HuH-7 (cell line): Measurements from ENCODE around the gene RCAN2.

Experiments
- DNase-seq: peaks from one replicate; pipeline ENCODE4 v3.0.0; 2011; ENCODE audit warnings: low spot score

Gene RCAN2

GRCh38 chr6:46491628-46492547, 639 bp upstream of the RCAN2 start:
- peak; percentile 56 for DNase-seq

GRCh38 chr6:46490425-46491200, 636 bp downstream of the RCAN2 start:
- peak; percentile 51 for DNase-seq

GRCh38 chr6:46486181-46486580, 5.1 kb downstream of the RCAN2 start:
- DNase-seq, result no peak

- DNase-seq, result no peak
These were observed 7.0 kb downstream of the RCAN2 start for GRCh38 chr6:46484081-46484820.

- DNase-seq, result no peak
These were observed 14.9 kb downstream of the RCAN2 start for GRCh38 chr6:46476301-46476700.

GRCh38 chr6:46473881-46474280, 17.4 kb downstream of the RCAN2 start:
- no peak for DNase-seq

- DNase-seq, result no peak
These were observed 19.0 kb downstream of the RCAN2 start for GRCh38 chr6:46472243-46472642.

GRCh38 chr6:46469021-46469420, 22.2 kb downstream of the RCAN2 start:
- no peak for DNase-seq

- no peak for DNase-seq
These were observed 22.7 kb downstream of the RCAN2 start for GRCh38 chr6:46468403-46469010.

GRCh38 chr6:46466570-46466969, 24.7 kb downstream of the RCAN2 start:
- DNase-seq, result no peak

GRCh38 chr6:46465294-46466165, 25.7 kb downstream of the RCAN2 start:
- DNase-seq, result no peak

- DNase-seq, result no peak
These were observed 35.0 kb downstream of the RCAN2 start for GRCh38 chr6:46456297-46456696.

- DNase-seq, result no peak
These were observed 36.6 kb downstream of the RCAN2 start for GRCh38 chr6:46454691-46455090.

GRCh38 chr6:46453741-46454316, 37.4 kb downstream of the RCAN2 start:
- no peak for DNase-seq

- no peak for DNase-seq
These were observed 38.0 kb downstream of the RCAN2 start for GRCh38 chr6:46453216-46453615.

- DNase-seq, result no peak
These were observed 38.8 kb downstream of the RCAN2 start for GRCh38 chr6:46452312-46452917.

GRCh38 chr6:46451343-46451742, 39.9 kb downstream of the RCAN2 start:
- peak; percentile 32 for DNase-seq

GRCh38 chr6:46444772-46445454, 46.3 kb downstream of the RCAN2 start:
- no peak for DNase-seq

- no peak for DNase-seq
These were observed 47.6 kb downstream of the RCAN2 start for GRCh38 chr6:46443623-46444022.

GRCh38 chr6:46440641-46441040, 50.6 kb downstream of the RCAN2 start:
- DNase-seq, result no peak
